G401.6 (cell line): ENCODE data around the gene FOXP1.

ENCODE experiments used
- FAIRE-seq: peaks from 2 replicates; lab custom pipeline; 2012; peaks lifted over from hg19 to GRCh38; lab: Jason Lieb, UNC

FOXP1 gene

DNA sequence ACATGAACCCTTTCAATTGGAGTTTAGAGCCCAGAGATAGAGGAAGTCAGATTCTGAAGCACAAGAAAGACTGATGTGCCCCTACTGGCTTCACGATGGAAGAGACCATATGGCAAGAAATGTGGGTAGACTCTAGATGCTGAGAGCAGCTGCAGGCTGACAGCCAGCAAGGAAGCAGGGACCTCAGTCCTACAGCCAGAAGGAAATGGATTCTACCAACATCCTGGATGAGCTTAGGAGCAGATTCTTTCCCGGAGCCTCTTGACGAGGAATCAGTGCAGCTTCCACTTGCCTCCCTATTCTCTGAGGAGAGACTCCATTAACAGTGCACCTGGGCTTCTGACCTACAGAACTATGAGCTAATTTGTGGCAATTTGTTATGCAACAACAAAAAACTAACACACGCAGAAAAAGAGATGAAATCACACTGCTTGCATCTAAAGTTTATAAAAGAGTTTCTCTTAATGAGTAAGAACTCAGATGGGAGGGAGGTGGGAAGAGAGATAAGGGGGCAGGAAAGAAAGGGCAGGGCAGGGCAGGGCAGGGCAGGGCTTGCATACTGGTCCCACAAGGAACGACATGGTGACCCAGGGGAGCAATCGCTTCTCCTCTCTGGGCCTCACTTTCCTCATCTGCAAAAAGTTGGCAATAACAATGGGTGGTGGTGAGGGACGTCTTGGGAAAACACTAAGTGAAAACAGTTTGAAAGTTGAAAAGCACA, 440.9 kb downstream of the FOXP1 start:
- no peak for FAIRE-seq

DNA sequence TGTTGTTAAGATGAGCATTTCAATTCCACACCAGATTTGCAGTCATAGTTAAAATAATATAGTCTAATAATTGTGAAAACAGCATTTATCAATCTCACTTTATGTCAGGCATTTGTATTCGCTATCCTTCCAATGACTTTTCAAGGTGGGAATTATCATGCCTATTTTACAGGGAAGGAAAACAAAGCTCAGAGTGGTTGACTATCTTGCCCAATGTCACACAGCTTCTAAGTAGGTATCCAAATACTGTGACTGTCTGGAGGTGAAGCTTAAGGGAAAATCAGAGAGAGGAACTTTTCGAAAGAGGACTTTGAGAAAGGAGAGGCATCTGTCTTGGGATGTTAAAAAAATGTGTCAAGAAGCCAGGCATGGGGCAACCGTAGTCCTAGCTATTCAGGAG, 443.1 kb downstream of the FOXP1 start:
- FAIRE-seq: no peak

DNA sequence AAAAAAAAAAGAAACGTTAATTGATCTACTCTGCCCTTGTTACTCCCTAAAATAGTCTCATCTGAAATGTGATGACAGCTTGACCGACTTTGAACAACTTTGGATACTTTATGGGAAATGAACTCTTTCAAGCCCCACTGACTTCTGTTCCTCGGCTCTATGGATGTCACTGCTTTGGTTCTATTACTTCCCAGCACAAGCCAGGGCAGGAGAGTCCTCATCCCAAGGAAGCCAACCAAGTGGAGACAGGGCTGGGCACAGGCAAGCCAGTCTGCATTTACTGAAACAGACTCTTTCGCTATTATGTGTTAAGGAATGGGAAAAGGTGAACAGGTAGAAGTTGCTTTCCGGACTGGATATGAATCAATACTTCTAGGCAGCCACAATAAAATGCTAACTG, 444.0 kb downstream of the FOXP1 start:
- no peak for FAIRE-seq

DNA sequence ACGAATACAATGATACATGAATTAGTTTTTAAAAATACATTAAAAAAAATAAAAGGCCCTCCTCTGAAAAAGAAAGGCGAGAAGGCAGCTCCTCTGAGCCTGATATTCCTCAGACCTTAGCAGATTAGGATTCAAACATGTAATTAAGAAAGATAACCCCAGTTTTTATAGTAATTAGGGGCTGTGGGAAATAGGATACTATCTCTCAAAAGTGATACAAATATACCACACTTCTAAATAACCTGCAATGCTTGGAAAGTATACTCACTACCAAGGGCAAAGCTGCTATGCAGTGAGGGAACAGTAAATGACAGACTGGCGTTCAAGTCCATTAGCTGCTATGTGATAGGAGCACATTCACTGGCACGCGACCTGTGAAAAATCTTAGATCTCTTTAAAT, 445.1 kb downstream of the FOXP1 start:
- no peak for FAIRE-seq

DNA sequence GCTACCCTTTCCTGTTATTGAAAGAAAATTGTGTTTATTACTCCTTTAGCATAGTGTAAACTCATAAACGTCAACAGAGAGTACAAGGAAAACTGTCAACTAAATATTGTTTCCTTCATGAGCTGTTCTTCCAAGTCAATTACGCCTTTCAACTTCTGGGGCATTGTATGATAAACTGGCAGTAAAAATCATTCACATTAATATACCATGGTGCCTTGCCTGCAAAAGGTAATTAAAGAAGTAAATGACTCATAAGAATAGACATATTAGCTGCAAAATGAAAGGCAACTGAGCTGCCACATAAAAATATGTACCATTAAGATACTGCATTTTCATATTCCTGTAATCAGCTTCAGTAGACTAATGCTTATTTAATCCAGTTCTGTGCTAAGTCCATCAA, 447.3 kb downstream of the FOXP1 start:
- no peak for FAIRE-seq

DNA sequence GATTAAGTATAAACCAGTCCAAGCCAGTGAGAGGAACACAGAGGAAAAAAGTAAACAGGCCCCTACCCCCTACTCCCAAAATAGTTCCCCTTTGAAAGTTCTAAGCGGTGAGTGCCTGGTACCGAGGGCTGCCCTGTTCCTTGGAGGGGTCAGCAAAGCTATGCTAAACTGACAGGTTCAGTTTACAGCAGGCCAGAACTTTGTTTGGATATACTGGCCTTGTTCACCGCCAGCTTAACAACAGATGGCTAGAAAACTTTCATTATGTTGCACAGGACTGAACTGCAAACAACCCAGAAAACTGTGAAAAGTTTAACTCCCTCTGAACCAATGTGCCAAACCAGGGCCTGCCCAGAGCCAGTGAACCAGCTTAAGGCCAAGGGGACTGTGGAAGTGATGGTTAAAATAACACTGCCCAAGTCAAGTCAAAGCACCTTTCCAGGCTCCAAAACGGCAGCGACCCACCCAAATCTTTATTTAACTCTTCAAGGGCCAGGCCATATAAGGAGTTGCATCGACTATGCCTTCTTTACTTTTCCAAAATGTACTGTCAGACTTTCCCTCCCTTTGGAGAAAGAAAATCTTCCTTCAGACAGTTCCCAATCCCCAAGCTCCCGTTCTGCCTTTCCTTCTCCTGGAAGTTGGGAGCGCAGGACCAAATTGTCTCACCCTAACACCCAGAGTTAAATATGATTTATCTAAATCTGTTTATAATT, 448.0 kb downstream of the FOXP1 start:
- no peak for FAIRE-seq

DNA sequence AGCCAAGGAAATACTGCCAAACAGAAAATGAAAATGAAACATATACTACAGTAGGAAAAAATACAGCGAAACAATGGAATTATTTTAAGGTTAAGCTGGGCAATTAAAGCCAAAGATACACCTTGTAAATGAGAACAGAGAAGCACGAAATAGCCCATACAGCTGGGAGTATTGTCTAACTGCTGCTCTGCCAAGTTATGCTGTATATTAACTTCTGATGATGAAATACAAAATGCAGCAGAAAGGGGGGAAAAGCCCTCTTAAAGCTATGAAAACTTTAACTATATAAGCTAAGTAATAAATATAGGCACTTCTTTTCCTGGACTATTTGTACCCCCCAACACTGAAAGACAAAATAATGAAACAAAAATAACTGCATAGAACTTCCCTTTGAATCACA, 449.0 kb downstream of the FOXP1 start:
- FAIRE-seq: no peak

DNA sequence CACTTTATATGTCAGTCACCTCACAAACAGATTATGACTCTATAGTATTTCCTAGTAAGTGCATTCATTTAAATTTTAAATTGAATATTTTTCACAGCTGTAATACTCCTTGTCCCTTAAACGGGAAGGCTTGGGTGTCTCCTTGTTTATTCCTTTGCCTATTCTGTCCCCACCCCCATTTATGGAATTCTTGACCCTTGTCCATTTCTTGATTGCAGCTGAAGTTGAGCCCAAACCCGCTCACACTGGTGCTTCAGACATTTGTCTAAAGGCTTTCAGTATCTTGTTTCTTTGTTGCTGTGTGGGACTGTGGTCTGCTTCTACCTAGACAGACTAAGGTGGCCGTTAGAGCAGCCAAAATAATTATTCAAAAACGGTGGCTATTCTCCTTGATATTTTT, 449.7 kb downstream of the FOXP1 start:
- FAIRE-seq: no peak

DNA sequence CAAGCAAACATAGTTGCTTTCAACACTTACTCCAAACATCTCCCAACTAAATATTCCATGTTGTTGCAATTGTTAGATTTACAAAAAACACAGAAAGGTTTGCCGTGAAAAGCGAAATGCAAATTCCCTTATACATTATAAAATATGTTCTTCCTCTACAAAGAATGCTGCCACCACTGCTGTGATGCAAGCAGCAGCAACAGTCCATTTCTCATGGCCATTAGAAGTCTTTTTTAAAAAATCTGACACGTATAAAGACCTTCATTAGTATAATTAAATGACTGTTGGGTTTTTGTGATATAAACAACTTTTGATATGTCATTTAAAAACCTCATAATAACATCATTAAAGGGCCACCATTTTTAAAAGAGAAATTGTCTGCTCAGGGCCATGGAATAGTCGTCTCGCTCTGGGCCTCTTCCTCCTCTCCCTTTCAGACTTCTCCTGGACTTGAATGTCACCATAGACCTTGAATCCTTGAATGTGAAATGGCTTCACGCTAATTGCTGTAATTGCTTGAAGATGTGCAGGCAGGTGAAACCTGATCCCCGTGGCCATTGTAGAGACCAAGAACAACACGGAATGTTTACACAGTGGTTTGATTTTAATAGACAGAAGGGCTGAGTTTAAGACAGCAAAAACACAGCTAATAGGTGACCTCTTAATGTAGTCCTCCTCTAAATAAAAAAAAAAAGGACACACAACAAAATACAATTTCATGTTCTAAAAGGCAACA, 450.4 kb downstream of the FOXP1 start:
- FAIRE-seq: no peak

DNA sequence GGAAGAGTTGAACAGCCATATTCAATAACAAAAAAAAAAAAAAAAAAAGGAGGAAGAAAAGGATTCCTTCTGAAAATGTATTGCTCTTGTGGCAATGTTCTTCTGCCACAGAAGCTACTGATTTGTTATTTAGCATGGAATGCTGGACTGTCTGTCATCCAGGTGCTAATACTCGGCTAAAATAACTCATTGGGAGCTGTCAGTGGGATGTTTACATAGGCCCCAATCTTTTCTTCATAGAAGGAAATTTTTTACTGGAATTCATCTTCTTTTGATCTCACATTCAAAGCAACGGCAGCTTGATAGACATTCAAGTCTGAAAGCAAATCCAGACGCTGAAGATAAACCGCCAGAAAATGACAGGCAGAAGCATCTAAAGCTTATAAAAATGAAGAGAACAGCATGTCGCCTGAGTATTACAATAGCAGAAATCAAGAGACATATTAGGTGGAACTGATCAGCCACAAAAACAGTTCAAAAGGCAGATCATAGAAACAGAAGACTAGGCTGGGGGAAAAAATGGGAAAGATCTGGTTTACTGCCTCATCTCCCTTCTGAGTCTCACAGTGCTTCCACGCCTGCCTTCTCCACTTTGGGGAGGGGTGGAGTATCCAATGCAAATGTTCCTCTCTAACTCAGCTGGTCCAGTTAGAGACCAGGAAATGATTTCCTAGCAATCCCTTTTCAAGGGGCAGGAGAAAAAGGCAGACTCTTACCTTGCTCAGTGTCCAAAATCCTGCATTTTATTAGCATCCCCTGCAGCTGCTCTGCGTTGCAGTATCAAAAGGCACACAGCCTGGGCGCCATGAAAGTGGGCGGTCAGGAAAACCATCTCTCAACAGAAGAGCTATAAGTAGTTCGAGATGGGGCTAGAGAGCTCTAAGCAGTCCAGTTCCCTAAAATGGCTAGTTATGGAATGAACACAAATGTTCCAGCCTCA, 451.9 kb downstream of the FOXP1 start:
- no peak for FAIRE-seq

DNA sequence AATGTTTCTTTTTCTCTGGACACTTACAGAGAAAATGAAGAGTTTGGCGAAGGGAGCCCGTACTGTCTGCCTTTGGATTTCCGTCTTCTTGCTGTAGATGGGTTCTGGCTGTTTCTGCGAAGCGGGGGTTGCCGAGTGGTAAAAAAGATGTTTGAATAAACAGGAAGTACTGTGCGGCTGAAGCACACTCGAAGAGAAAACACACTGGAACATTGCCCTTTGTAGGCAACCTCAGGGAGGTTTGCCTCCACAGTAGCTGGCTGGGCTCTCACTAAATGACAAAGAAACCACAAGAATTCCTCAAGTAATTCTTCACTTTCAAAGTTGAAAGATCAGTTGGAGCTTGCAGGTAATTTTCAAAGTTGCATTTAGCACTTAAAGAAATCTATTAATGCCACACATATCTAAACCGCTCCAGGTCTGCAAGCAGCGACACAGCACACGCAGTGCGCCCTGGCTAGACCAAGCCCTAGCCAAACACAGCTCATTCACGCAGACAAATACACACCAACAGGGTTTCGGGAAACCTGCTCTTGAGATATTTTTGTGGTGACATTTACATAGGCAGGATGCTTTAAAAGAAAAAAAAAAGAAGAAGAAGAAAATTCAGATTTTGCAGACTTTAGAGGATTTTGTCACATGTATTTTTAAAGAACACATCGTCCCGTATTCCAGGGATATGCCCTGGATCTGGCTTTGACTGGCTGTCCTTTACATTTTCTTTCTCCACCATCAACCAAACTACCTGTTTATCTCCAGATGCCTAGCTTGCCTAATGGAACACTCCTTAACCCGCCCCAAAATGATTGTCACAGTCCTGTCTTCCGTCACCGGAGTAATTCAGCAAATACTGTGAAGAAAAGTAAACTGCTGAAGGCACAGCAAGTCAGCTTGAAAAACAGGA, 452.8 kb downstream of the FOXP1 start:
- no peak for FAIRE-seq

DNA sequence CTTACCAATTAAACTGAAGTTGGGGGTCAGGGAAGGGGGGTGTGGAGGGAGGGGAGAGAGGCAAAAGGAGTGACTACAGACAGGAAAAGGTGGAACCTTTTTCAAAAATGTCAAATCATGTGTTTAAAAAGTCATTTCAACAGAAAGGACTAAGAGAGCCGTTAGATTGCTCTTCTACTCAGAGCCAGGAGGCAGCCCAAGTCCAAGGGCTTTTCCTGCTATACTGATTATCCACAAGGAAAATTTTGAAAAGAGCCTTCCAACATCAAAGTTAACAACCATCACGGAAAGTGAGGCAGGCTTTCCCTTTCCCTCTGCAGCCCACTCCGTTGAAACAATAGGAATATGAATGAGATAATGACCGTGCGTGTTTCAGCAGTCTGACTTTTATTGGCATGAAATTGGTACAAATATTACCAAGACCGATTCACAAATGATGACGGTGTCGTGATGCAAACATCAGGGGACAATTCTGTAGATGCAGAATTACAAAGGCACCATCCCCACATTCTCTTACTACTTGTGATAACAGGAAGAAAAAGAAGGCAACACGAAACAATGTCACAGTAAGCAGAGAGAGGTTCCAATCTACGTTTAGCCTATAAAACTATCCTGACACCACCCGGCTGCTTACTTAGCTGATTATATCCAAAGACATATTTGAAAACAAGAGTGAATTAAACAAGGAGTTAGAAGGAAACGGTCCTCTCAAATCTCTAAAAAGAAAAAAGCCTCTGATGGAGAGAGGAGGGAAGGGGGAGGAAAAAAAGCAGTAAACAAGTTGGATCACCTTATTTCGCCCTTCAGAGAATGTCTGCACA, 453.7 kb downstream of the FOXP1 start:
- no peak for FAIRE-seq

DNA sequence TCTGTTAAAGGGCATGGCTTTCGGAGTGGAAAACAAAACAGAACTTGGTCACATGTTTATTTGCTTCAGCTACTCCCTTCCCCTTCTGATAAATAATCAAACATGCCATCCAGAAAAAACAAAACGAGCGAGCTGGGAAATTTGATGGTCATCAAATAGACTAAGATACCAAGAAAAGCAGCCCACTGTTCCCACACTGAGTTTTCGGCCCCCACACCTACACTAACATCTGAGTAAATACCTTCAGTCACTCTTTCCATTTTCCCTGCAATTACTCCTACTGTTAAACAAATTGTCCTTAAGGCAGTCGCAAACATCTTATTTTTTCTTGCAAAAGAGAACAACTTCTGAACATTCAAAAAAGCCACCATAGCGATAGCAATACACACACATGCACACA, 454.6 kb downstream of the FOXP1 start:
- no peak for FAIRE-seq

DNA sequence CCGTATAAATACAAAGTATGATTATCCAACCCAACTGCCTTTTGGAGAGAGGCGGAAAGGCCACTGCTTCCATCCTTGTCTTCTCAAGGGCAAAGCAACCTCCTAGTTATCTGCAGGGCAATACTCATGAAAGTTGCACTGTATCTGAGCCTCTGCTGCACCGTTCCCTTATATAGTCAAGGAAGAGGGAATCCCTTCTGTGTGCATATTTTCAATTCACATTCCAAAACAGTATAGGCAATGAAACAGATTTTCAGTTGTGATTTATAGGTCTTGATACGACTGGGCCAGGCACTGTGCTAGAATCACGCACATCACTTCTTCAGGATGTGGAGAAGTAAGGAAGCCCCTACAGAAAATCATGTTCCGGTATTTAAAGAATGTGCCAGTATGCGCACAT, 455.7 kb downstream of the FOXP1 start:
- FAIRE-seq: no peak

DNA sequence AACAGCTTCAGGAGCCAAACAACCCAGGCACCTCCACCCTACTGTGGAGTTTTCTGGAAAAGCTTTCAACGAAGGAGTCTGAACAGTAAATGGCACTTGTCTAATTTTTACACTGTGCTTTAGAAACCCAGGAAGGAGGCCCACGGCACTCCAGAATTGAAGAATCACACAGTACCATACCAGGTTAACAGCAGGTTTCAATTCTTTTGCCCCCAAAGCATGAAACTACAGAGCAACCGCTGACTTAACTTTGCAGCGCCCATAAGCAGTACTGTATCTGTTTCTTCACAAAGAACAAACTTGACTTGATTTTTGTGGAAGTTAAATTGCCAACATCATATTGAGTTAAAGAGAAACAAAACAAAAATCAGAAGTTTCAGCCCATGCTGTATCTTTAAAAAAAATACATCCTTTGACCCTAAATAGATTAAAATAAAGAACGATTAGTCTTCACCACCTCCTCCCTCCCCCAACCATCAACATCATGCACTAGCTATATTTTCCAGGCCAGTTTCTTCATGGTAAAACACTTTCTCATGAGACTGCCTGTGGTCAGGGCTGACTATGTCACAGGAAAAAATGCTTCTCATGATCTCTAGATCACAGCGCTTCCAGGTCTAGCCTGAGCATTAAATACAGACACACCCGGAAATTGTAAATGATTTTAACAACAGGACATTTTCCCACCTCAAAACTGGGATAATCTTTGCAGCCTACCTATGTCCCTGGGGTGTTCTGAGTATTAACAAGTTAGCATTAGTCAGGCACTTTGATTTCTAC, 456.3 kb downstream of the FOXP1 start:
- FAIRE-seq: no peak

DNA sequence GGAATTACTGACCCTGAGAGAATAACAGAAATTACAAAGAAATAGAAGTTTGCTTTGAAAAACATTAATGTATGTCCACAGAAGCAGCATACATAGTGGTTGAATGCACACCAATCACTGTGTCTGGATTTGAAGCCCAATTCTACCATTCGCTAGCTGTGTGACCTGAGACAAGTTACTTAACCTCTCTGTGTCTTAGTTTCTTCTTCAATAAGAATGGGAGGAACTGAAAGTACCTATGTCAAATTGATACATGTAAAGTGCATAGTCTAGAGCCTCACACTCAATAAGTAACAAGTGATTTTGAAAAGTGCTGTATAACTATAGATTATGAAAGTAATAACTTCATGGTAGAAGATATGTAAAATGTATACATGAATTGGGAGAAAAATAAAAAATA, 457.8 kb downstream of the FOXP1 start:
- no peak for FAIRE-seq

DNA sequence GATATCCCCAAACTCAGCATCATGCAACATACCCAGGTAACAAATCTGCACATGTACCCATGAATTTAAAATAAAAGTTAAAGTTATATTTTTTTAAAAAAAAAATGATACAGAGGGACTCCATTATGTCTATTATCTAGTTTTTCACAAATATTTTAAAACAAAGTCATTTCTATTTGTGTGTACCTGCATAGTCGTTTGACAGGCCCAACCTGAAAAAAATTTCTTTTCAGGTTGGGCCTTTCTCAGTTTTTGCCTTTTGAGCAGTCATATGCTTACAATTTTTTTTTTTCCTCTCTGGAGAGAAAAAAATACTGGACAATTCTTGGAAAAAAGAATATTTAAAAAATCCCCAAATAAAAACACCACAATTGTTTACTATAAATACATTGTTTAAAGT, 459.5 kb downstream of the FOXP1 start:
- FAIRE-seq: no peak

DNA sequence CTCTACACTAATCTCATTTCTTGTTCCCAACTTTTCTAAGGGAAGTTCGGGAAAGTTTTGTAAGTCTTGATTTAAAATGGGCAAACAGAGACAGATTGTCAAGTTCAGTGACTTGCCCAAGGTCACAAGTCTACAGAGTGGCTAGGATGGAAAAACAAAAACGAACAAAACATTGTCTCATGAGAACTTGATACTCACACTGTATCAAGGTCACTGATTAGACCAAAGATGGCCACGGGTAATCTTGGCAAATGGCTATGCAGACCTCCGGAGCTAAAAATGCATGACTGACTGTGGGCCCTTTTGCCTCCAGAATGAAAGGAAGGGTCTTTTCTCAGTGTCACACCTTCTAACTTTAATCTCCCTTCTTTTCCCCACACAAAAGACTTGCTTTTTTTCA, 460.9 kb downstream of the FOXP1 start:
- no peak for FAIRE-seq

DNA sequence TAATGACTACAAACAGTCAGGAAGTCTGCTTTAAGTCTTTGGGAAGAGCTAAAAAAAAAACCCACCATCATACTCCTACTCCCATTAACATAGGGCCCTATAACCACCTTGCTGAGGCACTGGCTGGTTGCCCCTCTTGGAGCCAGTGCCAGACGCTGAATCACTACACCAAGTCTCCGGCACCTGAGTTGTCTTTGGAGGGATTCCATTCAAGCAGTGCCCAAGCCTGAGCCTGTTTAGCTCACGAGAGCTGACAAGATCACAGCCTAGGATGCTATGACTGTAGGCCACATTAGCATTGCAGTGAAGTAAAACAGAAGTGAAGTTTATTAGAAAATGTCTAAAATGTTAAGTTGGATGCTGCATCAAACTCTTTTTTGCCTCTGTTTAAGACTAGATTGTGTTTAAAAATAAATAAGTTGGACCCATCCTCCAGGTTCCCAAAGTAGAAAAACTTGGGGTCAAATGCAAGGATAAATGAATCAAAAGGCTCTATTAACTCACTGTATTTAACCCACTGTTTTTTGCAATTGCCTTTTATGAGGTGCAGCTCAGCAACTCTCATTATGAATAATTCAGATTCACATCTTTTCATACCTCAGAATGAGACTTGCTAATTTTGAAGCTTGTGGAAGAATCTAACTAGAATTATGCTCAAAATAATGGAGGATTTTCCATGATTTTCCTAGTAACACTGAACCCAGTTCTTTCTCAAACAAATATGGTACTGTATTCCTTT, 461.9 kb downstream of the FOXP1 start:
- no peak for FAIRE-seq
